ENCODE results near the gene IFI30. TPM values are rescaled to one million over a fixed set of nuclear protein-coding genes. Genes with fewer than 3 reads are reported as not detected.
A peak's percentile ranks its signal among the peaks of the same experiment; 100 is the strongest.
"Not testable (repeated sequence)": the region's sequence is repeated elsewhere in the genome, so short reads cannot be mapped to it uniquely, and the experiment has no call there.

IFI30 gene
- total RNA-seq, 1 donor from 2014 or later, result 32.3 TPM

- no peak for DNase-seq (ENCODE audit: low spot score)
These were observed 29.8 kb downstream of the IFI30 start for GRCh38 chr19:18203408-18203862.

GRCh38 chr19:18203863-18204393 is 30.3 kb downstream of the IFI30 start, which contains the start of gene RAB3A:
Gene RAB3A, minus strand, starts transcription at chr19:18204042. Its CDS starts 1,302 bp downstream, at chr19:18202740.
- peak; percentile 99 for DNase-seq (ENCODE audit: low spot score)

GRCh38 chr19:18204394-18205199 is 31.0 kb downstream of the IFI30 start:
- DNase-seq (ENCODE audit: low spot score), result peak; percentile 77

GRCh38 chr19:18205200-18205892 is 31.7 kb downstream of the IFI30 start:
- peak; percentile 85 for DNase-seq (ENCODE audit: low spot score)

GRCh38 chr19:18206018-18206417 is 32.4 kb downstream of the IFI30 start:
- DNase-seq (ENCODE audit: low spot score), result no peak

DNA sequence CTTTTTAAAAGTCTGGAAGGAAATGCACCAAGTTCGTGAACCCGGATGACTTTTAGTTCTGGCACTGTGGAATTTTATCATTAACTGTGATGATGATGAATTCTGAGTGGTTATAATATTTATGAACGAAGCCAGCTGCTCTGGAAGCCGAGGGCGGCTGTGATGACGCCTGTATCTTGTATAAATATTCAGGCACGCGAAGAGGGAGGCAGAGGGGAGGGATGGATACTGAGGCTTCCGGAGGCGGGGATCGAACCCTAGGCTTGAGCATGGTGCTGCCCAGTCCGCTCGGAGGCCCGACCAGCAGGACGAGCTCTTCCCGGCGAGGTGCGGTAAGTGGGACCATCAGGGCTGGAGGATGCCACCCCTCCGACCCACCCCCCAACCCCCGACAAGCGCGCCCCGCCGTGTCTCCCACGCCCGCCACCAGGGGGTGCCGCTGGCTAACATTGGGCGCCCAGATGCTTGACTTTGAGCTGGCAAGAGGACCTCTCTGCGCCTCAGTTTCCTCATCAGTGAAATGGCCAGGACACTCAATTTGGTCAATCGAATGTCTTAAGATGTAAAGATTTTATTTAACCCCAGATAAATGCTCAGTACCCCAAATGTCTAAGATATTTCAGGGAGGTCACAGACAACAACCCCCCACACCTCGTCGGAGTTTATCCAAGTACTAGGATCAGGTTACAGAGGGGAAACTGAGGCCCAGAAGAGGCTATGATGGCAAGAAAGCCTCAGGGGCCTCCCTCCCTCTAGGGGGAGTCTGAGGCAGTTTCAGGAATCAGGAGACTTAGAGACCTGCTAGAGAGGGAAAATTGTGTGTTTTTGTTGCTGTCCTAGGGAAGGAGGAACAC is 34.7 kb downstream of the IFI30 start:
- no peak for DNase-seq (ENCODE audit: low spot score)

DNA sequence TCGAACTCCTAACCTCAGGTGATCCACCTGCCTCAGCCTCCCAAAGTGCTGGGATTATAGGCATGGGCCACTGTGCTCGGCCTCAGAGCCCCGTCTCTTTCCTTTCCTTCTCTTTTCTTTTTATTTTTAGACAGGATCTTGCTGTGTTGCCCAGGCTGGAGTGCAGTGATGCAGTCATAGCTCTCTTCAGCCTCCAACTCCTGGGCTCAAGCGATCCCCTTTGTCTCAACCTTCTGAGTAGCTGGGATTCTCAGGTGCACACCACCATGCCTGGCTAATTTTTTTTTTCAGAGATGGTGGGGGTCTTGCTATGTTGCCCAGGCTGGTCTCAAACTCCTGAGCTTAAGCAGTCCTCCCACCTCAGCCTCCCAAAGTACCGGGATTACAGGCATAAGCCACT is 36.3 kb downstream of the IFI30 start:
- DNase-seq (ENCODE audit: low spot score), result not testable (repeated sequence)

GRCh38 chr19:18211683-18212082 is 38.1 kb downstream of the IFI30 start:
- no peak for DNase-seq (ENCODE audit: low spot score)

- DNase-seq (ENCODE audit: low spot score), result no peak
These were observed 41.3 kb downstream of the IFI30 start for GRCh38 chr19:18214779-18215433.

DNA sequence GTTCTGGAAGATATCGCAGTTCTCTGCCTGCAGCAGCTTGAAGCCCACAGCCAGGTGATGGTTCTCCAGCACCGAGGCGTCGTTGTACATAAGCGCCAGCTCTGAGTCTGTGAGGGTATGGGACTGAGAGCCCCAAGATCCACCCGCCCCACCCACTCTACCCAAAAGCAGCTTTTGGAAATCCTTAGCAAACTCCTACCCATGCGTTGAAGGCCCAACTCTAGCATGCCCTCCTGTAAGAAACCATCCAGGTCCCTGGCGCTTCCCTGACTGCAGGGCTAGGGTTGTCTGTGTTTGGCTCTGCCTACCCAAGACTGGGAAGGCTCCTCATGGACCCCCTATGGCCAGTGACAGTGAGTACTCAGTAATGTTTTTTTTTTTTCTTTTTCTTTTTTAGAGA is 43.2 kb downstream of the IFI30 start:
- DNase-seq (ENCODE audit: low spot score), result no peak

DNA sequence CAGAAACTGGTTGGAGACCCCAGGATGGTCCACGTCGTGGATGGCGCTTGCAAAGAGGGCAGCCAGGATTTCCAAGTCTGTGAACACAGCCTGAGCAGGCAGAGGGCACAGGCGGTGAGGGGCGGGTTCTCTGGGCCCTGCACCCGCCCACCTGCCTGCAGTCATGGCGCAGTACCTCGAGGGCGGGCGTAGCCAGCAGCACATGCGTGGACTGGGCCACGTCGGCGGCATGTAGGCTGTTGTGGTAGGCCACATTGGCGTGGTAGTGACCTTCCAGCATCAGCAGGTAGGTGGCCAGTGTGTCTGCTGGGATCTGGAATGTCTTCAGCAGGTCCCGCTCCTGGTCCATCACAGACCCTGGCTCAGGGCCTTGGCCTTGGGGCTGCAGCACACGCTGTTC is 44.5 kb downstream of the IFI30 start:
- no peak for DNase-seq (ENCODE audit: low spot score)

DNA sequence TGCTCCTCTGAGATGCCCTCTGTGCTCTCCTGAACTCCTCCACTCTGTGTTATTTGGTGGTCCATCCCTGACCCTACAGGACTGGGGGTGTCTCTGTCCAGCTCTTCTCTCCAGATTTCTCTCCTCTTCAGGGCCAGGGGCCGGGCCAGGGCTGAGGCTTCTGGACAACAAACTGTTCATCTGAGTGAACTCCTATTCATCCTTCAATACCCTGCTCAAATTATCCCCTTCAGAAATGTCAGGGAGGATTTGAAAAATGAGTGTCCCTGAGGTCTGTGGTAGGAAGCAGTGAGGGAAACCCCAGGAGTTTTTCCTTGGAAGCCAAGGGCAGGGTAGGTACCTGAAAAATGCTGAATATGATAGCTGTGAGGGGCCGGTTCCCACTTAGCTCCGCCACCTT is 45.0 kb downstream of the IFI30 start:
- no peak for DNase-seq (ENCODE audit: low spot score)

GRCh38 chr19:18219911-18220631 is 46.5 kb downstream of the IFI30 start:
- DNase-seq (ENCODE audit: low spot score), result no peak

GRCh38 chr19:18220632-18221275 is 47.1 kb downstream of the IFI30 start:
- no peak for DNase-seq (ENCODE audit: low spot score)

DNA sequence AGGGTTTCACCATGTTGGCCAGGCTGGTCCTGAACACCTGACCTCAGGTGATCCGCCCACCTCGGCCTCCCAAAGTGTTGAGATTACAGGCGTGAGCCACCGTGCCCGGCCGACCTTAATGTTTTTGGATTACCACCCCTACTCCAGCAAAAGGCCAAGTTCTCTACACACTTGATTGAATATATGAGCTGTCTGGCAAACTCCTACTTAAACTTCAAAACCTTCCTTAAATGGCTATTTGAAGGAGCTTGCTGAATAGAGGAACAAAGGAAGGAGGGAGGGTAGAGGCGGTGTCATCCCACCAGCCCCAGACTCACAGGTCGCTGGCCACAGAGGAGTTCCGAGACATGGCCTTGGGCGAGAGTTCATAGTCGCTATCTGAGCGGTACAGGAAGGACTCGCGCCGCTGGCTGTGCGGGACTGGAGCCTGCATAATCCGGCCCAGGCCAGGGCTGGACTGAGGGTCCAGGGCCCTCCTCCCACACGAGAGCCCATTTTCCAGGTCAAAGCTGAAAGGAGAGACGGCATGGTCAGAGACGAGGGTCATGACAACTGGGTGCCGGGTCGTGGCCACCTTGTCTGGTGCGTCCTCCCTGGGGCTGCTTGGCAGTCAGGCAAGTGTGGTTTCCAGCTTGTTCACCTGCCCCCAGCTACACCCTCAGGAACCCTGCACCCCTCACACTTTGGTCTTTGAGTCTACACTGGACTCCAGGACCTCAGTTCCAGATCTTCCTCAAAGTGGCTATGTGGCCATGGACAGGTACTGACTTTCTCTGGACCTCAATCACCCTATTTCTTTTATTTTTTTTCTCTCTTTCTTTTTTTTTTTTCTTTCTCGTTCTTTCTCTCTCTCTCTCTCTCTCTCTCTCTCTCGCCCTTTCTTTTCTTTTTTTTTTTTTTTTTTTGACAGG is 48.5 kb downstream of the IFI30 start:
- DNase-seq (ENCODE audit: low spot score), result no peak

GRCh38 chr19:18223860-18224524 is 50.4 kb downstream of the IFI30 start:
- no peak for DNase-seq (ENCODE audit: low spot score)

GRCh38 chr19:18224525-18225354 is 51.1 kb downstream of the IFI30 start:
- DNase-seq (ENCODE audit: low spot score), result peak; percentile 99

- no peak for DNase-seq (ENCODE audit: low spot score)
These were observed 51.7 kb downstream of the IFI30 start for GRCh38 chr19:18225355-18225701.
